Fibroblast of lung (primary cell): ENCODE measurements around the gene CHAT.

Source experiments
- CTCF ChIP-seq, 2 donors: IDR thresholded peaks in 1 of 2; conservative IDR thresholded peaks in 1 of 2; 1 replicate in 1 of 2; 2 replicates in 1 of 2; pipeline ENCODE4 v1.5.1; 2011 to 2012; ENCODE audit warnings: low read length in 2 of 2, control low read depth in 1 of 2, inconsistent platforms in 1 of 2, low read depth in 1 of 2, mild to moderate bottlenecking in 1 of 2
- EZH2 ChIP-seq: IDR thresholded peaks from 2 replicates; pipeline ENCODE4 v1.5.1; 2012; ENCODE audit warnings: low read length, control low read depth, mild to moderate bottlenecking; ENCODE audit errors: missing control alignments

GRCh38 chr10:49628599-49628998 is 14.8 kb downstream of the CHAT start:
- TF ChIP-seq EZH2: no peak
- no peak for TF ChIP-seq CTCF (conservative IDR thresholded peaks at IDR 0.05 in 1 of 2, IDR thresholded peaks at IDR 0.05 in 1 of 2; ENCODE audit: low read depth in 1 of 2, low read length in 2 of 2)
